Esophagus muscularis mucosa (tissue), 4 donors: ENCODE measurements around the gene HBP1.

Experiments
- EP300 ChIP-seq: sonication (generic); formaldehyde crosslinking; IDR thresholded peaks from one replicate; pipeline ENCODE4 v1.6.1; 2017; ENCODE audit warnings: antibody characterized with exemption
- POLR2A ChIP-seq: fragments of 450-650 bp; IDR thresholded peaks from one replicate; pipeline ENCODE4 v1.6.1; 2017; ENCODE audit warnings: antibody characterized with exemption, moderate library complexity, mild to moderate bottlenecking, low read depth
- TF ChIP-seq, protein P1 (sequence below), 3 experiments: fragments of 200-600 bp in 2 of 3; fragments of 450-650 bp in 1 of 3; sonication (generic) in 2 of 3; IDR thresholded peaks; one replicate each; pipeline ENCODE4 v1.5.1; 2017 to 2019; ENCODE audit warnings: antibody characterized with exemption in 3 of 3, mild to moderate bottlenecking in 2 of 3, moderate library complexity in 1 of 3

DNA sequence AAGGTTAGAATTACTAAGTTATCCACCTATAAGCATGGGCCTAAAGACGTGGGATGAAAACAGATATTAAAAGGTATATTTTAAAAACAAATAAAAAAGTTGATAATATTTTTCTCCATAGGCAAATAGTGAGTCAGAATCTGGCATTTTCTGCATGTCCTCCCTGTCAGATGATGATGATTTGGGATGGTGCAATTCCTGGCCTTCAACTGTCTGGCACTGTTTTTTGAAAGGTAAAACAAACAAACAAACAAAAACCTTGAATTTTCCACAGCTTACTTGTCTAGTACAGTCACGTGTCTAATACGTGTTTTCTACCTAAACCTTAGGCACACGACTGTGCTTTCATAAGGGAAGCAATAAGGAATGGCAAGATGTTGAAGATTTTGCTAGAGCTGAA, 17.4 kb downstream of the HBP1 start:
- TF ChIP-seq EP300 (no peak), POLR2A (no peak)
- TF ChIP-seq, protein P1, sequence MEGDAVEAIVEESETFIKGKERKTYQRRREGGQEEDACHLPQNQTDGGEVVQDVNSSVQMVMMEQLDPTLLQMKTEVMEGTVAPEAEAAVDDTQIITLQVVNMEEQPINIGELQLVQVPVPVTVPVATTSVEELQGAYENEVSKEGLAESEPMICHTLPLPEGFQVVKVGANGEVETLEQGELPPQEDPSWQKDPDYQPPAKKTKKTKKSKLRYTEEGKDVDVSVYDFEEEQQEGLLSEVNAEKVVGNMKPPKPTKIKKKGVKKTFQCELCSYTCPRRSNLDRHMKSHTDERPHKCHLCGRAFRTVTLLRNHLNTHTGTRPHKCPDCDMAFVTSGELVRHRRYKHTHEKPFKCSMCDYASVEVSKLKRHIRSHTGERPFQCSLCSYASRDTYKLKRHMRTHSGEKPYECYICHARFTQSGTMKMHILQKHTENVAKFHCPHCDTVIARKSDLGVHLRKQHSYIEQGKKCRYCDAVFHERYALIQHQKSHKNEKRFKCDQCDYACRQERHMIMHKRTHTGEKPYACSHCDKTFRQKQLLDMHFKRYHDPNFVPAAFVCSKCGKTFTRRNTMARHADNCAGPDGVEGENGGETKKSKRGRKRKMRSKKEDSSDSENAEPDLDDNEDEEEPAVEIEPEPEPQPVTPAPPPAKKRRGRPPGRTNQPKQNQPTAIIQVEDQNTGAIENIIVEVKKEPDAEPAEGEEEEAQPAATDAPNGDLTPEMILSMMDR (IDR thresholded peaks at IDR 0.05) = no peak
